Activated CD8-positive, alpha-beta T cell treated with anti-CD3 and anti-CD28 coated beads for 36 hours (primary cell): ENCODE data around the gene ATXN7. TPM values are rescaled to one million over a fixed set of nuclear protein-coding genes. Genes with fewer than 3 reads are reported as not detected.

Source experiments
- ATAC-seq: fragments of 200-7000 bp; cut with Tn5 transposase; one replicate; pipeline ENCODE4 v1.10.0; 2021; ENCODE audit warnings: mild to moderate bottlenecking, moderate library complexity
- CTCF ChIA-PET: fragments of 350-600 bp; sonication (Branson Sonifier 250); formaldehyde crosslinking; loops from one replicate; lab custom pipeline; 2021; ENCODE audit warnings: antibody characterized with exemption; lab: Charles Lee
- POLR2A ChIA-PET: fragments of 350-600 bp; sonication (Branson Sonifier 250); formaldehyde crosslinking; loops from one replicate; lab custom pipeline; 2021; ENCODE audit warnings: antibody characterized with exemption; lab: Charles Lee
- DNase-seq: peaks from one replicate; pipeline ENCODE4 v3.0.0-alpha.2; 2020
- H3K27ac Mint-ChIP-seq: one replicate; pipeline ENCODE4 v1.8.0; 2021; ENCODE audit warnings: mild to moderate bottlenecking, mixed read lengths
- H3K27me3 Mint-ChIP-seq: one replicate; pipeline ENCODE4 v1.8.0; 2021; ENCODE audit warnings: mixed read lengths
- H3K36me3 Mint-ChIP-seq: one replicate; pipeline ENCODE4 v1.8.0; 2021; ENCODE audit warnings: low read depth, mixed read lengths
- H3K4me1 Mint-ChIP-seq: one replicate; pipeline ENCODE4 v1.8.0; 2021; ENCODE audit warnings: low read depth, mixed read lengths
- H3K4me3 Mint-ChIP-seq: one replicate; pipeline ENCODE4 v1.8.0; 2021; ENCODE audit warnings: mild to moderate bottlenecking, moderate library complexity, mixed read lengths
- H3K9me3 Mint-ChIP-seq: one replicate; pipeline ENCODE4 v1.8.0; 2021; ENCODE audit warnings: mixed read lengths
- CTCF ChIP-seq: fragments of 200-600 bp; IDR thresholded peaks from one replicate; pipeline ENCODE4 v1.8.0; 2022; ENCODE audit warnings: antibody characterized with exemption, mild to moderate bottlenecking
- intact Hi-C: fragments of 100-400 bp; cut with micrococcal nuclease; formaldehyde crosslinking; loops from one replicate; pipeline ENCODE4 v1.10.0; 2022
- total RNA-seq, 2 experiments: library from RNA; stranded (reverse); gene quantifications; one replicate each; pipeline ENCODE4 v1.2.3, GENCODE V29; 2021

Gene ATXN7
- total RNA-seq, 2 experiments from 2014 or later = 22.5 to 25.9 TPM

- intact Hi-C loops = no loop called here
- DNase-seq (no peak), ATAC-seq (no peak)
- ChIA-PET POLR2A (interaction anchor here (1.0 to 1.2 kb wide), 2 partner anchors 10 to 99 kb away, joined by 3 read pairs; no protein-coding TSS in a partner anchor), CTCF (no interaction called here)
- peaks cover 5% of the 10 kb centered on the region for H3K36me3 Mint-ChIP-seq
- no peak overlapping the region for H3K27ac Mint-ChIP-seq
- H3K4me1 Mint-ChIP-seq = peaks cover 55% of the 10 kb centered on the region
- H3K9me3 Mint-ChIP-seq = no peaks in the 10 kb centered on the region
- H3K27me3 Mint-ChIP-seq = no peaks in the 10 kb centered on the region
- H3K4me3 Mint-ChIP-seq = no peak overlapping the region
- TF ChIP-seq CTCF = no peak
Measured at GRCh38 chr3:63880653-63881052, 17.0 kb downstream of the ATXN7 start.

GRCh38 chr3:63886858-63887257 lies 23.2 kb downstream of the ATXN7 start:
- H3K27ac Mint-ChIP-seq = no peak overlapping the region
- peaks cover 20% of the 10 kb centered on the region for H3K4me1 Mint-ChIP-seq
- no peak overlapping the region for H3K4me3 Mint-ChIP-seq
- POLR2A ChIA-PET = no interaction called here
- TF ChIP-seq CTCF = no peak
- DNase-seq = no peak
- no peaks in the 10 kb centered on the region for H3K9me3 Mint-ChIP-seq
- intact Hi-C loops = no loop called here
- H3K27me3 Mint-ChIP-seq = no peaks in the 10 kb centered on the region
- CTCF ChIA-PET = no interaction called here
- peaks cover 11% of the 10 kb centered on the region for H3K36me3 Mint-ChIP-seq
- ATAC-seq = no peak

GRCh38 chr3:63891518-63891917 lies 27.9 kb downstream of the ATXN7 start:
- intact Hi-C loops = no loop called here
- peaks cover 6% of the 10 kb centered on the region for H3K36me3 Mint-ChIP-seq
- DNase-seq (no peak), ATAC-seq (no peak)
- H3K27ac Mint-ChIP-seq = no peak overlapping the region
- no peaks in the 10 kb centered on the region for H3K27me3 Mint-ChIP-seq
- POLR2A ChIA-PET = no interaction called here
- no peak overlapping the region for H3K4me3 Mint-ChIP-seq
- no peaks in the 10 kb centered on the region for H3K9me3 Mint-ChIP-seq
- CTCF ChIA-PET = no interaction called here
- no peak for TF ChIP-seq CTCF
- peaks cover 35% of the 10 kb centered on the region for H3K4me1 Mint-ChIP-seq

- ATAC-seq (no peak), DNase-seq (no peak)
- intact Hi-C loops = no loop called here
- Mint-ChIP-seq H3K27me3 (no peaks in the 10 kb centered on the region), H3K9me3 (no peaks in the 10 kb centered on the region), H3K4me1 (peaks cover 39% of the 10 kb centered on the region), H3K36me3 (peaks cover 6% of the 10 kb centered on the region), H3K27ac (no peak overlapping the region), H3K4me3 (no peak overlapping the region)
- no peak for TF ChIP-seq CTCF
- ChIA-PET CTCF (interaction anchor here (1.5 kb wide), 1 partner anchor 102 kb away, joined by 3 read pairs; no protein-coding TSS in a partner anchor), POLR2A (no interaction called here)
Measured at GRCh38 chr3:63892773-63893352, 29.2 kb downstream of the ATXN7 start.

- Mint-ChIP-seq H3K36me3 (peaks cover 25% of the 10 kb centered on the region), H3K27me3 (no peaks in the 10 kb centered on the region), H3K27ac (peak overlapping the region; percentile 83), H3K4me1 (peaks cover 47% of the 10 kb centered on the region), H3K4me3 (peak overlapping the region; percentile 11), H3K9me3 (no peaks in the 10 kb centered on the region)
- ATAC-seq = peak; percentile 75
- ChIA-PET POLR2A (interaction anchor here (0.6 kb wide), 1 partner anchor 18 kb away, joined by 3 read pairs; no protein-coding TSS in a partner anchor), CTCF (no interaction called here)
- intact Hi-C loops = no loop called here
- no peak for TF ChIP-seq CTCF
- DNase-seq = no peak
Measured at GRCh38 chr3:63895422-63896189, 31.9 kb downstream of the ATXN7 start.
